GM18858 (cell line): ENCODE data around the gene HOXA10.

Experiments used
- ATAC-seq: cut with Tn5 transposase; IDR thresholded peaks from one replicate; pipeline ENCODE4 v1.9.1; 2021; ENCODE audit not compliant: unreplicated experiment

HOXA10 gene

GRCh38 chr7:27132978-27133377, 41.1 kb downstream of the HOXA10 start:
- ATAC-seq = no peak

GRCh38 chr7:27132214-27132613, 41.9 kb downstream of the HOXA10 start:
- ATAC-seq = no peak

- no peak for ATAC-seq
Measured at GRCh38 chr7:27131390-27131819, 42.7 kb downstream of the HOXA10 start.

GRCh38 chr7:27130540-27131389, 43.4 kb downstream of the HOXA10 start, which contains the start of gene HOXA4:
HOXA4 (minus strand) TSS chr7:27130757; CDS start chr7:27130733, 24 bp downstream.
- no peak for ATAC-seq

GRCh38 chr7:27129729-27130539, 44.2 kb downstream of the HOXA10 start:
- no peak for ATAC-seq

- ATAC-seq = no peak
Measured at GRCh38 chr7:27128776-27129728, 45.1 kb downstream of the HOXA10 start.

GRCh38 chr7:27128034-27128433, 46.1 kb downstream of the HOXA10 start:
- ATAC-seq = no peak

- no peak for ATAC-seq
Measured at GRCh38 chr7:27126596-27127327, 47.4 kb downstream of the HOXA10 start.

GRCh38 chr7:27125986-27126394, 48.1 kb downstream of the HOXA10 start:
- no peak for ATAC-seq

GRCh38 chr7:27124902-27125689, 49.0 kb downstream of the HOXA10 start:
- no peak for ATAC-seq

GRCh38 chr7:27124096-27124901, 49.8 kb downstream of the HOXA10 start:
- ATAC-seq = no peak

GRCh38 chr7:27123477-27124053, 50.6 kb downstream of the HOXA10 start:
- no peak for ATAC-seq

GRCh38 chr7:27123007-27123476, 51.1 kb downstream of the HOXA10 start:
- no peak for ATAC-seq

- no peak for ATAC-seq
Measured at GRCh38 chr7:27122077-27122910, 51.8 kb downstream of the HOXA10 start.

GRCh38 chr7:27121684-27122076, 52.4 kb downstream of the HOXA10 start:
- ATAC-seq = no peak
